NCI-H187 (cell line): ENCODE data around the gene AZU1.
"Not testable (repeated sequence)": the region's sequence is repeated elsewhere in the genome, so short reads cannot be mapped to it uniquely, and the experiment has no call there.

Experiments used
- DNase-seq, 2 experiments: peaks; one replicate each; lab custom pipeline; 2025; lab: John Stamatoyannopoulos, UW

The AZU1 gene

DNA sequence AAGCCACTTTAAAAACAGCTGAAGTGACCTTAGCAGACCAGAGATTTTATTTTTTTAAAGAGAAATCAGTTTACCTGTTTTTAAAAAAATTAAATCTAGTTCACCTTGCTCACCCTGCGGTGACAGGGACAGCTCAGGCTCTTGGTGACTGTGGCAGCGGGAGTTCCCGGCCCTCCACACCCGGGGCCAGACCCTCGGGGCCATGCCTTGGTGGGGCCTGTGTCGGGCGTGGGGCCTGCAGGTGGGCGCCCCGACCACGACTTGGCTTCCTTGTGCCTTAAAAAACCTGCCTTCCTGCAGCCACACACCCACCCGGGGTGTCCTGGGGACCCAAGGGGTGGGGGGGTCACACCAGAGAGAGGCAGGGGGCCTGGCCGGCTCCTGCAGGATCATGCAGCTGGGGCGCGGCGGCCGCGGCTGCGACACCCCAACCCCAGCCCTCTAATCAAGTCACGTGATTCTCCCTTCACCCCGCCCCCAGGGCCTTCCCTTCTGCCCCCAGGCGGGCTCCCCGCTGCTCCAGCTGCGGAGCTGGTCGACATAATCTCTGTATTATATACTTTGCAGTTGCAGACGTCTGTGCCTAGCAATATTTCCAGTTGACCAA, 16.7 kb upstream of the AZU1 start:
- no peak for DNase-seq

- DNase-seq: no peak
Measured at GRCh38 chr19:811506-812048, 16.1 kb upstream of the AZU1 start.

DNA sequence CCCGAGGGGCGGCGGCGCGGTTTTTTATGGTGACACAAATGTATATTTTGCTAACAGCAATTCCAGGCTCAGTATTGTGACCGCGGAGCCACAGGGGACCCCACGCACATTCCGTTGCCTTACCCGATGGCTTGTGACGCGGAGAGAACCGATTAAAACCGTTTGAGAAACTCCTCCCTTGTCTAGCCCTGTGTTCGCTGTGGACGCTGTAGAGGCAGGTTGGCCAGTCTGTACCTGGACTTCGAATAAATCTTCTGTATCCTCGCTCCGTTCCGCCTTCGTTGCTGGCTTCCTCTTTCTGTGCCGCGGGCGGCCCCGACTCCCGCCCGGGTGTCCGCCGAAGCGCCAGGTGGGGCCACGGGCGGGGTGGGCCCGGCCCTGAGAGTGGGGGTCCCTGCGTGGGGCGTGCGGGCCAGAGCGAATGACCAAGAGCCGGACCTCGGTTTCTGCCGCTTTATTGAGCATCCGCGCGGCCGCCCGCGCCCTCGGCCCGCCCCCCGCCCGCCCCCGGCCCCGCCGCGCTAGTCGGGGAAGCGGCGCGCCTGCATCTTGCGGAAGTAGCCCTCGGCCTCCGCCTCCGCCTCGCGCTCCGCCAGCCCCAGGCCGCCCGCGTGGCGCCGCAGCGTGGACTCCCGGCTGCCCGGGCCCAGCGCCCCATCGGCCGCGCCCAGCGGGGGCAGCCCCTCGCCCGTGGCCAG, 15.4 kb upstream of the AZU1 start:
- DNase-seq: no peak

- DNase-seq: no peak
Measured at GRCh38 chr19:812747-813218, 14.9 kb upstream of the AZU1 start.

GRCh38 chr19:813219-814151, 14.2 kb upstream of the AZU1 start:
- DNase-seq: no peak

- no peak for DNase-seq
Measured at GRCh38 chr19:814152-815078, 13.2 kb upstream of the AZU1 start.

GRCh38 chr19:815079-815774, 12.4 kb upstream of the AZU1 start:
- DNase-seq: no peak

GRCh38 chr19:815775-816499, 11.7 kb upstream of the AZU1 start:
- no peak for DNase-seq

GRCh38 chr19:816500-816857, 11.2 kb upstream of the AZU1 start:
- DNase-seq: no peak

GRCh38 chr19:820212-820611, 7.4 kb upstream of the AZU1 start:
- not testable (repeated sequence) for DNase-seq

- DNase-seq: no peak
Measured at GRCh38 chr19:821231-821824, 6.3 kb upstream of the AZU1 start.

GRCh38 chr19:821825-822503, 5.7 kb upstream of the AZU1 start, which contains the start of gene PLPPR3:
Gene PLPPR3 (minus strand): TSS chr19:821955. CDS start chr19:821559, 396 bp downstream.
- no peak for DNase-seq

GRCh38 chr19:823565-824121, 4.0 kb upstream of the AZU1 start:
- DNase-seq: no peak

DNA sequence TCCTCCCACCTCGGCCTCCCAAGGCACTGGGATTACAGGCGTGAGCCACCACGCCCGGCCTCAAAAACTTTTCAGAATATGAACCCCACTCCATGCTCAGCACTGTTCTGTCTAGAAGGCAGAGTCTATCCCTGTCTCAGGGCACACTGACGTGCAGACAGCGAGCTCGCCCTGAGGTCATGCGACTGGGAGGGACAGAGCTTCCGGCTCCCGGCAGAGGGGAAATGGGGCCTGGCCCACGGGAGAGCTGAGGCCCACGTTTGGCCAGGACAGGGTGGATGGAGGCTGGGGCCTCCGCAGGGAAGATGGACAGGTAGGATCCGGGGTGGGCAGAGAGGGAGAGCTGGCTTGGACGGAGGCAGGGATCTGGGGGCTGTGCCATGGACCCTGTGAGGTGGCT, 2.8 kb upstream of the AZU1 start:
- DNase-seq: no peak

DNA sequence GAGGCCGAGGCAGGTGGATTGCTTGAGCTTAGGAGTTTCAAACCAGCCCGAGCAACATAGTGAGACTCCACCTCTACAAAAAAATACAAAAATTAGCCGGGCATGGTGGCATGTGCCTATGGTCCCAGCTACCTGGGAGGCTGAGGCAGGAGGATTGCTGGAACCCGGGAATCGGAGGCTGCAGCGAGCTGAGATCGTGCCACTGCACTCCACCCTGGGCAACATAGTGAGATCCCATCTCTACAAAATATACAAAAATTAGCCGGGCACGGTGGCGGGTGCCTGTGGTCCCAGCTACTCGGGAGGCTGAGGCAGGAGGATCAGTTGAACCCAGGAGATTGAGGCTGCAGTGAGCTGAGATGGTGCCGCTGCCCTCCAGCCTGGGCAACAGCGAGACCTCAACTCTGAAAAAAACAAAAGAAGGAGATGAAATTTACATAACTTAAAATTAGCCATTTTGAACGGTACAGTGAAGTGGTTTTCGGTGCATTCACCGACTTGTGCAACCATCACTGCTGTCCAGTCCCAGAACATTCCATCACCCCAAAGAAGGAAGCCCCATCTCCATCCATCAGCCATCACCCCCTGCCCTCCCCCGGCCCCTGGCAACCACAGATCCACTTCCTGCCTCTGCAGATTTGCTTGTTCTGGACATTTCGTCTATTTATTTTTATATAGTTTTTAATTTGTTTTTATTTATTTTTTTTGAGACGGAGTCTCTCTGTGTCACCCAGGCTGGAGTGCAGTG, 1.6 kb upstream of the AZU1 start:
- DNase-seq: no peak

DNA sequence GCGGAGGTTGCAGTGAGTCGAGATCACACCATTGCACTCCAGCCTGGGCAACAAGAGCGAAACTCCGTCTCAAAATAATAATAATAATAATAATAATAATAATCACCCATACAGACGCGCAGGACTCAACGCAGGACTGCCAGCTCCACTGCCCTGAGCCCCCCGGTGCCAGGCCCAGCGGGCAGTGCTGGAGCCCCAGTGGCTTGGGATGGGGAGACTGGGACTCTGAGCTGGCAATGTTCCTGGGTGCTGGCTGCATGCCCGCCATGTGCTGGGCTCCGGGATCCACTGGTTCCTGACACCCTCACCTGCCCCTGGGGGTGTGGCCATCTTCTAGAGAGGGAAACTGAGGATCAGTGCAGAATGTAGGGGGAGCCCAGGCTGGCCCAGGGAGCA, 325 bp upstream of the AZU1 start:
- DNase-seq: no peak

DNA sequence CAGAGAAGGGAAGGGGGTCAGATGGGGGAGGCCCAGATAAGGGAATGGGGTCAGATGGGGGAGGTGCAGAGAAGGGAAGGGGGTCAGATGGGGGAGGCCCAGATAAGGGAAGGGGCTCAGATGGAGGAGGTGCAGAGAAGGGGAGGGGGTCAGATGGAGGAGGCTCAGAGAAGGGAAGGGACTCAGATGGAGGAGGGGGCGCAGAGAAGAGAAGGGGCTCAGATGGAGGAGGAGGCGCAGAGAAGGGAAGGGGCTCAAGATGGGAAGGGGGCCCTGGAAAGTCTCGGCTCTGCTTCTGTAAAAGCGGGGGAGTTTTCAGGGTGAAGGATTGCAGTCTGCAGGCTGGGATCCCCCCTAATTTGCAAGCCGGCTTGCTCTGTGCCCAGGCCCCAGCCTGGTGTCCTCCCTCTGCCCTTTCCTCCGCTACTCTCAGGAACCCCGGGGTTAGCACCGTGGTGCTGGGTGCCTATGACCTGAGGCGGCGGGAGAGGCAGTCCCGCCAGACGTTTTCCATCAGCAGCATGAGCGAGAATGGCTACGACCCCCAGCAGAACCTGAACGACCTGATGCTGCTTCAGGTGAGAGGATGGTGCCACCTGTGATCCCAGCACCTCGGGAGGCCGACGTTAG, 1.6 kb downstream of the AZU1 start:
- no peak for DNase-seq
